Measurements from ENCODE around the gene CCL13.
A peak's percentile ranks its signal among the peaks of the same experiment; 100 is the strongest.
"Not testable (repeated sequence)": the region's sequence is repeated elsewhere in the genome, so short reads cannot be mapped to it uniquely, and the experiment has no call there.

Gene CCL13

GRCh38 chr17:34356194-34356593, at the start of gene CCL13:
TSS of gene CCL13 (plus strand) at chr17:34356480. CDS start at chr17:34356527, 47 bp downstream.
- DNase-seq, result no peak

DNA sequence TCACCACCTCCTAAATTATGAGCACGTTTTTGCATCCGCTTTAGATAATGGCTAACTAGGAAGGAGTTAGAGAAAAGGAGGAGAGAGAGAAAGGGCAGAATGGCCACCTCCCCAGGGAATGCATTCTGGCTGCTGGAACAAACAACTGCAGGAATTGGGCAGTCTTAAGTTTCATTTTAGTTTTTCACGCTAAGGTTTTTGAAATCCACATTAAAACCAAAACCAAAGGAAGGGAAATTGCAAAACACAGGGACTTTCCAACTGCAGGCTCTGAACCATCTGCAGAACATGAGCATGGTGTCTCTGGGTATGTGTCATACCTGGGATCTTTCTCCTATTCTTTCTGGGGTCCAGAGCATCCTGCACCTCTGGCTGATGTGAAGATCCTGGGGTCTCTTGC, 49.2 kb upstream of the CCL13 start:
- no peak for DNase-seq

GRCh38 chr17:34308371-34308770, 47.9 kb upstream of the CCL13 start:
- no peak for DNase-seq

GRCh38 chr17:34311291-34311690, 45.0 kb upstream of the CCL13 start:
- DNase-seq, result no peak

DNA sequence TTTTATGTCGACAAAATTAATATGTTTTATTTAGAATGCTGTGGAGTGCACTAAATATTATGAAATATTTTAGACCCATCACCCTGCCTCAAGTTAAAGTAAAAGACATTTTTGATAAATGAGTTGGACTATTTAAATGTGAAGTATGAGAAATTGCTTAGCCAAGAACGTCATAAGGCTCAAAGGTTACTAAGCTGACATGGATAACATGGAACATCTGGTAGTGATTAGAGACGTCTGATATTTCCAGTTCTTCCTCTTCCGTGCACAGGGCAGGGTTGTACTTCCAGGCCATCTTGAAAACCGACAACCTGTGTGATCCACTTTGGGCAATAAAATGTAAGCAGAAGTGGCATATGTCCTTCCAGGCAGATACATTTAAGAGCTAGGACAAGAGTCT, 44.2 kb upstream of the CCL13 start:
- DNase-seq, result no peak

GRCh38 chr17:34313164-34313563, 43.1 kb upstream of the CCL13 start:
- DNase-seq, result no peak

DNA sequence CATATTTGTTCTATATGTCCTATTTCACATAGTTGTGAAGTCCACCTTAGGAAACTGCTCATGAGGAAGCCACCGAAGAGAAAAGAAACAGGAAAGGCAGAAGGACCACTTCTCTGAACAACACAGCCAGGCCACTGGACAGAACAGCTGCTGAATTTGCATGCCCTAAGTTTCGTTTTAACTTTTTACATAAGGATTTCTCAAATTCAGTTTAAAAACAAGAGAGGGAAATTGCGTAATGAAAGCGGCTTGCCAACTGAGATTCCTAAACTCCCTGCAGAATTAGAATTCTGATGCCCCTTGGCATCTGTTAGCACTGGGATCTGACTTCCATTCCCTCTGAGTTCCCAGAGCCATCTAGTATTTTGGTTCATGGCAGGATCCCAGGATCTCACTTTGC, 42.0 kb upstream of the CCL13 start:
- no peak for DNase-seq

GRCh38 chr17:34318474-34318873, 37.8 kb upstream of the CCL13 start:
- DNase-seq, result peak; percentile 23

- no peak for DNase-seq
Observed at GRCh38 chr17:34319039-34319483, 37.2 kb upstream of the CCL13 start, which contains the start of gene CCL8. TSS of gene CCL8 (plus strand) at chr17:34319435. CDS start at chr17:34319502, 67 bp downstream.

DNA sequence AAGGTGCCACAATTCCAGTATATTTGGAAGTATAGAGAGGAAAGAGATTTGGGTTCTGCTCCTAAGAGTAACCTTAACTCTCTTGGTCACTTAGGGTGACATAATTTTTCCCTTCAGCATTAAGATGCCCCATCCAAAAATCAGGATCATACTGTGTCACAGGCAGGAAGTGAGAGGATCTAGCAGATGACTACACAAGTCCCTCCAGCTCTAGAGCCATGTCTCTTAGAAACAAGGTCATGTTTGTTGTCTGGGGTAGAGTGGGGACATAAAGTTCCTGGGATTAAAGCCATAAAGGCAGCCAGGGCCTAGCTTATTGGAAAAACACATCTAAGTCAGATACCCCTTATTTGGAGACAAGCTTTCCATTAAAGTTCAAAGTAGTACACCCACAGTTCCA, 34.3 kb upstream of the CCL13 start:
- no peak for DNase-seq

DNA sequence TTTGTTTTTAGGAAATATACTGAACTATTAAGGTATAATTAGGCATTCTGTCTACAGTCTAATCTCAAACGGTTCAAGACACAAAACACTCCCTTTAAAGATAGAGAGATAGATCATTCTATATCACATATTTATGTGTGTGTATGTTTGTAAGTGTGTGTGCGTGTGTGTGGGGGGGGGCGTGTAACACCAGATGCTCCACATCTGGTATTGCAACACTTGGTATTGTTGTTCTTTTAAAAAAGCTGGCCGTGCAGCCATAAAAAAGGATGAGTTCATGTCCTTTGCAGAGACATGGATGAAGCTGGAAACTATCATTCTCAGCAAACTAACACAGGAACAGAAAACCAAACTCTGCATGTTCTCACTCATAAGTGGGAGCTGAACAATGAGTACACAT, 28.7 kb upstream of the CCL13 start:
- not testable (repeated sequence) for DNase-seq

DNA sequence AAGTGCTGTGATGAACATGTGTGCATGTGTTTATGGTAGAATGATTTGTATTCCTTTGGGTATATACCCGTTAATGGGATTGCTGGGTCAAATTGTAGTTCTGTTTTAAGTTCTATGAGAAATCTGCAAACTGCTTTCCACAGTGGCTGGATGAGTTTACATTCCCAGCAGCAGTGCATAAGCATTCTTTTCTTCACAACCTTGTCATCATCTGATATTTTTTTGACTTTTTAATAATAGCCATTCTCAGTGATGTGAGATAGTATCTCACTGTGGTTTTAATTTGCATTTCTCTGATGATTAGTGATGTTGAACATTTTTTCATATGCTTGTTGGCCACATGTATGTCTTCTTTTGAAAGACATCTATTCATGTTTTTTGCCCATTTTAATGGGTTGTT, 18.6 kb upstream of the CCL13 start:
- no peak for DNase-seq

GRCh38 chr17:34339138-34339770, 17.0 kb upstream of the CCL13 start:
- no peak for DNase-seq

DNA sequence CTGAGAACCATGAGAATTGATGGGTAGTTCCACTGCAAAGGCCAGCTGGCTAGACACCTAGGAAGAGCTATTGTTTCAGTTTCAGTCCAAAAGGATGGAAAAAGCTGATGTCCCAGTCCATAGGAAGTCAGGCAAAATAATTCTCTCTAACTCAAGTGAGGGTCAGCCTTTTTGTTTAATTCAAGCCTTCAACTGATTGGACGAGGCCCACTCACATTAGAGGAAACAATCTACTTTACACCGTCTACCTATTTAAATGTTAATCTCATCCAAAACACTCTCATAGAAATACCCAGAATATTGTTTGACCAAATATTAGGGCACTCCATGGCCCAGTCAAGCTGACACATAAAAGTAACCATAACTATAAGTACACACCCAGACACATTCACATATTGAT, 14.4 kb upstream of the CCL13 start:
- DNase-seq, result no peak

DNA sequence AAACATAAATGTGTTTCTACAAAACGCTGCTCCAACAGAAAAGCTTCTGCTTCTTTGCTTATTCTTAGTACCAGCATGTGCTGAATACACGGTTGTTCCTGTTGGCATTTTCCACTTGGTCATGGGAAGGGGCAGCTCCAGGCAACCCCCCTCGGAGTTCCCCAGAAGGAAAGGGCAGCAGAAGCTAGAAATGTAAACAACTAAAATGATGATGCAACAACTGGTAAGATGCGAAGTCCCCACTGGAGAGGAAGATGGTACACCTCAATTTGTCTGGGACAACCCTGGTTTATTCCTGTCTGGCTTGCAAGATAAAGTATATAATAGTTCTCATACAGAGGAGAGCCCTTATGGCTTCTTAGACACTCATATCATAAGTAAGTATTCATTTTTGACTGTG, 9.2 kb upstream of the CCL13 start:
- no peak for DNase-seq

- no peak for DNase-seq
Observed at GRCh38 chr17:34349751-34350150, 6.5 kb upstream of the CCL13 start.

DNA sequence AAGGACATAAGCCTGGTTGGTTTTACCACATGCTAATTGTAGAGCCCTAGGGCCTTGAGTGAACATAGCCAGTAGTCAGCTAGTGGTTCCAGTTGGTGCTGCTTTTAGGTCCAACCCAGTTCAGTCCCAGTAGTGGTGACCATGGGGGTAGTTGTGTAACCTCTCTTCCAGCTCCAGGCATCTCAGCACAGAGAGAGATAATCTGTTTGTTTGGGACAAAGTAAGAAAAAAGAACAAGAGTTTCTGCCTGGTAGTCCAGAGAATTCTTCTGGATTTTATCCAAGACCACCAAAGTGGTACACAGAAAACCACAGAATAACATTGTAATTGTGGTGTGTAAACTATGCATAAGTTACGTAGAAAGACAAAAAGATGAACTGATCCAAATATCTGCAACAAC, 5.2 kb upstream of the CCL13 start:
- DNase-seq, result no peak

DNA sequence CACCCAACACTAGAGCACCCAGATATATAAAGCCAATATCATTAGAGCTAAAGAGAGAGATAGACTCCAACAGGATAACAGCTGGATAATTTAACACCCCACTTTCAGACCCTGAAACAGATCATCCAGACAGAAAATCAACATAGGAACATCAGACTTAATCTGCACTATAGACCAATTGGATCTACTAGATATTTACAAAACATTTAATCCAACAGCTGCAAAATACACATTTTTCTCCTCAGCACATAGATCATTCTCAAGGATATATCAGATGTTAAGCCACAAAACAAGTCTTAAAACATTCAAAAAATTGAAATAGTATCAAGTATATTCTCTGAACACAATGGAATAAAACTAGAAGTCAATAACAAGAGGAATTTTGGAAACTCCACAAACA, 4.1 kb upstream of the CCL13 start:
- DNase-seq, result no peak

DNA sequence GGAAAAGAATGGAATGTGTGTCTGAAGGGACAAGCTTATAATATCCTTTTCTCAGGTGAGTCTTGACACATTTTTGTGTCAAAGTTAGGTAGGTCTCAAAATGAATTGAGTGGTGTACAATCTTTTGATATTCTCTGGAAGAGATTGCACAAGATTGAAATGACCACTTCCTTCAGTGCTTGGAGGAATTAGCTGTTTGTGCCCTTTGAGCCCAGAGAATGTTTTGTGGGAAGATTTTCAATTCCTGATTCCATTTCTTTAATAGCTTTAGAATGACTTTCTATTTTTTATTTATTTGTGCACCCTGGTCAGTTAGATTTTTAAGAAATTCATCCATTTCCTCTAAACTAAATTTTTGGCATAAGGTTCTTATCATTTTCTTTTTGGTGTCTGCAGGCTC, 1.6 kb upstream of the CCL13 start:
- no peak for DNase-seq

DNA sequence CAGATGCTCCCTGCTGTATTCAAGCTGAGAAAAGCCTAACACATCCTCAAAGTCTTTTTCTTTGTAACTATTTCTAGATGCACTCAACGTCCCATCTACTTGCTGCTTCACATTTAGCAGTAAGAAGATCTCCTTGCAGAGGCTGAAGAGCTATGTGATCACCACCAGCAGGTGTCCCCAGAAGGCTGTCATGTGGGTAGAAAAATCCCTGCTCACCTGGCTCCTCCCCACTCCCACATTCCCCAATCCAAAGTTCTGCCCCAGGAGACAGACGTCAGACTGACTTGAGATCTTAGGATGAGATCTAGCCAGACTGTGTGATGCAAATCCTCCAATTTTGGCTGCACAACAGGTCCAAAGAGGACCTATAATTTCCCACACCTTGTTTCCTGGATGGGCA, 1.1 kb downstream of the CCL13 start:
- DNase-seq, result no peak

GRCh38 chr17:34358631-34359030, 2.4 kb downstream of the CCL13 start:
- DNase-seq, result no peak

DNA sequence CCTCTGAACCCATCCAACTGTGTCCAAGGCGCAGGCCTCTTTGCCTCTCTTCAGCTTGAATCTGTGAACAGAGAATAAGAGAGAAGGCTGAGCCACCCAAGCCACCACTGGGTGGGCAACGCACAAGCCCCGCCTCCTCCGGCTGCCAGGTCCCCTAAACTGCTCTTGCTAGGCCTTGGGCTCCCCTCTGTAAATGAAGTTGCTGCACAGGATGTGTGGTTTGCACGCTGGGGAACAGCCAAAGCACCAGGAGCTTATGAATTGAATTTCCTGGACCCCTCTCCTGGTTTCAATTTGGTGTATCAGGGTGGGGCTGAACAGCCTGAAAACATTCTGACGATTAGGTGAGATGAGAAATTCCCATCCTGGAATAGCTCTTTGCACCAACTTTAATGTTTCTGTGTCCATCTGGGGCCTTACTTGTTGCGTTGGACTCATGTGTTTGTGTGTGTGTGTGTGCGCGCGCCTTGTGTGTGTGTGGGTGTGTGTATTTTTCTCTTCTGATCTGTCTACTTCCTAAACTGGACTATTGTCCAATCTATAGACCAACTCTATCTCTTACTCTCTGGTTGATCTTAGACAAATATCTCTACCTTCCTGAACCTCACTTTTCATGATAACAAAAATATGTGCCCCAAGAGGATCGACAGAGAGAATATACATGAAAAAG, 4.5 kb downstream of the CCL13 start:
- no peak for DNase-seq

GRCh38 chr17:34361478-34362061, 5.3 kb downstream of the CCL13 start:
- DNase-seq, result peak; percentile 87

- no peak for DNase-seq
Observed at GRCh38 chr17:34363183-34363661, 6.9 kb downstream of the CCL13 start, which contains the start of gene CCL1. TSS of gene CCL1 (minus strand) at chr17:34363233. CDS start at chr17:34363161, 72 bp downstream.

Measured in stimulated activated CD4-positive, alpha-beta T cell treated with anti-CD3 and anti-CD28 coated beads, Interleukin-15, amount 100 ng/mL, for 24 hours (primary cell).